Vagina (tissue), 2 donors: ENCODE measurements around the gene DNAJC13. TPM values are rescaled to one million over a fixed set of nuclear protein-coding genes. Genes with fewer than 3 reads are reported as not detected.
A peak's percentile ranks its signal among the peaks of the same experiment; 100 is the strongest.

Experiments
- DNase-seq, 2 donors: peaks; one replicate each; pipeline ENCODE4 v3.0.0-alpha.2; 2017; ENCODE audit errors: extremely low spot score in 2 of 2
- H3K27ac ChIP-seq: fragments of 200-600 bp; sonication (generic); one replicate; pipeline ENCODE4 v1.5.1; 2019
- H3K27me3 ChIP-seq: fragments of 200-600 bp; sonication (generic); one replicate; pipeline ENCODE4 v1.5.1; 2019
- H3K36me3 ChIP-seq, 2 donors: fragments of 200-600 bp; sonication (generic); one replicate each; pipeline ENCODE4 v1.5.1; 2017 to 2019
- H3K4me1 ChIP-seq: fragments of 200-600 bp; sonication (generic); one replicate; pipeline ENCODE4 v1.5.1; 2019
- H3K4me3 ChIP-seq, 2 donors: fragments of 200-600 bp; sonication (generic); 1 replicate in 1 of 2; 2 replicates in 1 of 2; pipeline ENCODE4 v1.5.1; 2016 to 2019
- H3K9me3 ChIP-seq: fragments of 200-600 bp; sonication (generic); one replicate; pipeline ENCODE4 v1.5.1; 2019
- POLR2A ChIP-seq, 2 donors: fragments of 450-650 bp; IDR thresholded peaks; one replicate each; pipeline ENCODE4 v1.6.1; 2017; ENCODE audit warnings: antibody characterized with exemption in 2 of 2, mild to moderate bottlenecking in 2 of 2, moderate library complexity in 2 of 2
- POLR2AphosphoS5 ChIP-seq, 2 donors: sonication (generic); formaldehyde crosslinking; IDR thresholded peaks; one replicate each; pipeline ENCODE4 v1.9.0; 2017; ENCODE audit warnings: antibody characterized with exemption in 2 of 2, mild to moderate bottlenecking in 2 of 2, low read depth in 1 of 2; ENCODE audit not compliant: insufficient read depth in 1 of 2
- intact Hi-C: fragments of 100-400 bp; cut with DNase I; formaldehyde crosslinking; loops from one replicate; pipeline ENCODE4 v1.15.1; 2023
- total RNA-seq: library from RNA; depleted of rRNA; stranded (reverse); fragments of >200 nt; gene quantifications from one replicate; pipeline ENCODE4 v1.2.3, GENCODE V29; 2016
- TF ChIP-seq, protein P1 (sequence below), 3 experiments: fragments of 450-650 bp in 2 of 3; fragments of 200-600 bp in 1 of 3; sonication (generic) in 1 of 3; IDR thresholded peaks; one replicate each; pipeline ENCODE4 v1.5.1; 2017 to 2019; ENCODE audit warnings: antibody characterized with exemption in 3 of 3, mild to moderate bottlenecking in 2 of 3, moderate library complexity in 2 of 3

DNAJC13 gene
- total RNA-seq, 1 donor from 2014 or later, result 26.5 TPM

DNA sequence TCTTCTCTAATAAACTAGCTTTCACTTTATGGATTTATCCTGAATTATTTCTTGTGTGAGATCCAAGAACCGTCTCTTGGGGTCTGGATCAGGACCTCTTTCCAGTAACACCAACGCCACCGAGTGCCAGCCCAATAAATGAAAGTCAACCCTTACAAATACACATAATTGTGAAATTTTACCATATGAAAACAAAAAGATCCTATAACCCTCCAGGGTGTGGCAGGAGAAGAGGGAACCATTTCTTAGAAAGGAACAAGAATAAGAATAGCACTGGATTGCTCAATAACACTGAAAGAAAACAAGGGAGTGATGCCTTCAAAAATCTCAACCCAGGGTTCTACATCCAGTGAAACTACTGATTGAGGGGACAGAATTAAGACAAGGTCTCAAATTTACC lies 128.2 kb downstream of the DNAJC13 start:
- H3K4me3 ChIP-seq, result no peak overlapping the region
- no peaks in the 10 kb centered on the region for H3K27me3 ChIP-seq
- H3K9me3 ChIP-seq, result no peaks in the 10 kb centered on the region
- intact Hi-C loops, result no loop called here
- H3K4me1 ChIP-seq, result peaks cover 13% of the 10 kb centered on the region
- H3K36me3 ChIP-seq, result peaks cover 0 to 7% of the 10 kb centered on the region in 2 donors
- TF ChIP-seq POLR2AphosphoS5 (IDR thresholded peaks at IDR 0.05; ENCODE audit: insufficient read depth in 1 of 2, low read depth in 1 of 2), result peak in 1 of 2 donors; percentile 13
- no peak for TF ChIP-seq POLR2A (IDR thresholded peaks at IDR 0.05)
- TF ChIP-seq, protein P1, sequence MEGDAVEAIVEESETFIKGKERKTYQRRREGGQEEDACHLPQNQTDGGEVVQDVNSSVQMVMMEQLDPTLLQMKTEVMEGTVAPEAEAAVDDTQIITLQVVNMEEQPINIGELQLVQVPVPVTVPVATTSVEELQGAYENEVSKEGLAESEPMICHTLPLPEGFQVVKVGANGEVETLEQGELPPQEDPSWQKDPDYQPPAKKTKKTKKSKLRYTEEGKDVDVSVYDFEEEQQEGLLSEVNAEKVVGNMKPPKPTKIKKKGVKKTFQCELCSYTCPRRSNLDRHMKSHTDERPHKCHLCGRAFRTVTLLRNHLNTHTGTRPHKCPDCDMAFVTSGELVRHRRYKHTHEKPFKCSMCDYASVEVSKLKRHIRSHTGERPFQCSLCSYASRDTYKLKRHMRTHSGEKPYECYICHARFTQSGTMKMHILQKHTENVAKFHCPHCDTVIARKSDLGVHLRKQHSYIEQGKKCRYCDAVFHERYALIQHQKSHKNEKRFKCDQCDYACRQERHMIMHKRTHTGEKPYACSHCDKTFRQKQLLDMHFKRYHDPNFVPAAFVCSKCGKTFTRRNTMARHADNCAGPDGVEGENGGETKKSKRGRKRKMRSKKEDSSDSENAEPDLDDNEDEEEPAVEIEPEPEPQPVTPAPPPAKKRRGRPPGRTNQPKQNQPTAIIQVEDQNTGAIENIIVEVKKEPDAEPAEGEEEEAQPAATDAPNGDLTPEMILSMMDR (IDR thresholded peaks at IDR 0.05), result no peak
- no peak for DNase-seq
- H3K27ac ChIP-seq, result no peak overlapping the region

DNA sequence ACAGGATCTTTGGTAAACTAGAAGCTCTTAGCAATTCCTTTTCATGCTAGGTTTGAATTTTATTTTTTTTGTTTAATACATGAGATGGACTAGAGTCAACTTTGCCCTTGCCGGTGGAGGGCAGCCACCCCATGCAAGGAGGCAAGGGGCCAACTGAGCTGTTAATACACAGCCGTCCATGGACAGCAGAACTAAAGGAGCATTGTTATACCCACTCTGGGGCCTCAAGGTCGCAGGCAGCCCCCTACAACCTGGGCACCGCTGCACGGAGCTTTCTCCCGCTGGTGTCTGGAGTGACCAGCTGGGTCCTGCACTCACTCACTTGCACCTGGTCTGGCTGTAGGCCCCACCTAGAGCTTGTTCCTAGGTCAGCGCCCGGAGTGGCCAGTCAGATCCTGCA lies 131.9 kb downstream of the DNAJC13 start:
- intact Hi-C loops, result no loop called here
- H3K27ac ChIP-seq, result no peak overlapping the region
- H3K4me1 ChIP-seq, result no peaks in the 10 kb centered on the region
- H3K9me3 ChIP-seq, result no peaks in the 10 kb centered on the region
- TF ChIP-seq POLR2AphosphoS5 (IDR thresholded peaks at IDR 0.05; ENCODE audit: insufficient read depth in 1 of 2, low read depth in 1 of 2), result no peak
- TF ChIP-seq, protein P1 (IDR thresholded peaks at IDR 0.05), result no peak
- TF ChIP-seq POLR2A (IDR thresholded peaks at IDR 0.05), result no peak
- H3K36me3 ChIP-seq, result no peaks in the 10 kb centered on the region
- H3K27me3 ChIP-seq, result no peaks in the 10 kb centered on the region
- DNase-seq, result no peak
- H3K4me3 ChIP-seq, result no peak overlapping the region

GRCh38 chr3:132549890-132550578 lies 132.7 kb downstream of the DNAJC13 start:
- H3K36me3 ChIP-seq, result no peaks in the 10 kb centered on the region
- H3K27ac ChIP-seq, result no peak overlapping the region
- TF ChIP-seq, protein P1 (IDR thresholded peaks at IDR 0.05), result no peak
- TF ChIP-seq POLR2AphosphoS5 (IDR thresholded peaks at IDR 0.05; ENCODE audit: insufficient read depth in 1 of 2, low read depth in 1 of 2), result no peak
- TF ChIP-seq POLR2A (IDR thresholded peaks at IDR 0.05), result no peak
- no peak overlapping the region for H3K4me3 ChIP-seq
- no peaks in the 10 kb centered on the region for H3K27me3 ChIP-seq
- no peaks in the 10 kb centered on the region for H3K9me3 ChIP-seq
- DNase-seq, result no peak
- intact Hi-C loops, result no loop called here
- H3K4me1 ChIP-seq, result no peaks in the 10 kb centered on the region

DNA sequence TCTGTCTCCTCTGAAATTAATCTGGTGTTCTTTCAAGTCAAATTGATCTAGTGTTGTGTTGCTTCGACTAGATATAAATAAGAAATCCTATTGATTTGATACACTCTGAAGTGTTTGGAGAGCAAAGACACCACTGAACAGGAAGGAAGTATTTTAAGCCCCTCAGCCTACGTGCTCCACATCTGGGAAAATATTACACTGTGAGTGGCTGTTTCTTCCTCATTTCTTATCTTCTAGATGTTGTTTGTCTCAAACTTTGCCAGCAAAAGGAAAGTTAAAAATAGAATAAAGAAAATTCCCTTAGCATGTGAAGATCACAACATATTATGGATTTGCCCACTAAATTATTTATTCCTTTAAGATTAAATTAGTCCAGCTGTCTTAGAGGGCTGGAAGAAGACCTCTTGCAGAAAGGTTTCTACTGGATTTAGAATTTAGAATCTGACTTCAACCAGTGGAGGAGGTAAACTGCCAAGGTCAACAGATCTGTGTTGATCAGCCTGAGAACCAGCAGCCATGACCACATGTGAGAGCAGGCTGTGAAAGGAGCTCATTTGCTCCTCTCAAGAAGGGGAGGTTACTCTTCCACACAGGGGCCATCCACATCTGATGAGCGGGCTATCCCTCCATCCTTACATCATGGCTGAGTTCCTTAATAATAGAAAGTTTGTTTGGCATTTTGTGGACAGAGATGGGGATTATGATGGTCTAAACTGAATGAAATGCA lies 133.4 kb downstream of the DNAJC13 start:
- H3K27ac ChIP-seq, result no peak overlapping the region
- no peaks in the 10 kb centered on the region for H3K4me1 ChIP-seq
- TF ChIP-seq POLR2AphosphoS5 (IDR thresholded peaks at IDR 0.05; ENCODE audit: insufficient read depth in 1 of 2, low read depth in 1 of 2) (no peak), POLR2A (IDR thresholded peaks at IDR 0.05) (no peak)
- TF ChIP-seq, protein P1 (IDR thresholded peaks at IDR 0.05), result no peak
- intact Hi-C loops, result no loop called here
- no peaks in the 10 kb centered on the region for H3K27me3 ChIP-seq
- no peaks in the 10 kb centered on the region for H3K9me3 ChIP-seq
- DNase-seq, result no peak
- H3K36me3 ChIP-seq, result no peaks in the 10 kb centered on the region
- H3K4me3 ChIP-seq, result no peak overlapping the region

- no peaks in the 10 kb centered on the region for H3K36me3 ChIP-seq
- no peak overlapping the region for H3K27ac ChIP-seq
- no peaks in the 10 kb centered on the region for H3K9me3 ChIP-seq
- H3K4me1 ChIP-seq, result peaks cover 4% of the 10 kb centered on the region
- H3K27me3 ChIP-seq, result no peaks in the 10 kb centered on the region
- TF ChIP-seq POLR2A (IDR thresholded peaks at IDR 0.05) (no peak), POLR2AphosphoS5 (IDR thresholded peaks at IDR 0.05; ENCODE audit: insufficient read depth in 1 of 2, low read depth in 1 of 2) (no peak)
- TF ChIP-seq, protein P1 (IDR thresholded peaks at IDR 0.05), result no peak
- no peak overlapping the region for H3K4me3 ChIP-seq
- intact Hi-C loops, result no loop called here
- no peak for DNase-seq
These were observed 136.5 kb downstream of the DNAJC13 start for GRCh38 chr3:132553826-132554225.
